ENCODE results near the gene CMA1.

GRCh38 chr14:24458736-24459135, 49.3 kb downstream of the CMA1 start:
- TF ChIP-seq POLR2A (IDR thresholded peaks at IDR 0.05) (no peak), CTCF (IDR thresholded peaks at IDR 0.05) (no peak)
